HepG2 (cell line): Measurements from ENCODE around the gene THSD4. TPM values are rescaled to one million over a fixed set of nuclear protein-coding genes. Genes with fewer than 3 reads are reported as not detected.

Source experiments
- ATAC-seq: fragments of 200-7000 bp; cut with Tn5 transposase; 3 replicates; pipeline ENCODE4 v1.9.1; 2020; ENCODE audit warnings: mild to moderate bottlenecking, moderate library complexity
- BruUV-seq: library from RNA; stranded (reverse); fragments of 400-500 nt; replicated peaks from 2 replicates; lab custom pipeline; 2021; lab: Mats Ljungman, UMichigan
- CTCF ChIA-PET: fragments of 300-600 bp; formaldehyde crosslinking; extraction: SDS; loops from one replicate; lab custom pipeline; 2021; ENCODE audit warnings: low total read pairs, inconsistent platforms, low intra/inter-chr PET ratio; lab: Yijun Ruan, JAX
- POLR2A ChIA-PET: fragments of 350-600 bp; sonication (Branson Sonifier 250); formaldehyde crosslinking; loops from one replicate; lab custom pipeline; 2020; ENCODE audit warnings: antibody characterized with exemption, inconsistent platforms; lab: Yijun Ruan, JAX
- DNase-seq: peaks from one replicate; pipeline ENCODE4 v3.0.0-alpha.2; 2015; ENCODE audit warnings: low spot score
- FAIRE-seq: peaks from 3 replicates; lab custom pipeline; 2011; peaks lifted over from hg19 to GRCh38; lab: Jason Lieb, UNC
- H2AFZ ChIP-seq: one replicate; pipeline ENCODE4 v1.6.1; 2011; ENCODE audit warnings: low read length, inconsistent platforms
- H3K27ac ChIP-seq: fragments of 300-600 bp; 3 replicates; pipeline ENCODE4 v1.8.0; 2011; ENCODE audit warnings: mixed run types, mild to moderate bottlenecking, mixed read lengths, low read length, inconsistent platforms; ENCODE audit not compliant: insufficient read depth; ENCODE audit errors: extremely low read length
- H3K27me3 ChIP-seq, 2 experiments: fragments of 200-600 bp in 1 of 2; 2 replicates in 1 of 2; 3 replicates in 1 of 2; pipeline versions ENCODE4 v1.6.0 to v1.8.0; 2011; ENCODE audit warnings: low read length in 2 of 2, mild to moderate bottlenecking in 2 of 2, moderate library complexity in 2 of 2, inconsistent platforms in 1 of 2; ENCODE audit not compliant: insufficient read depth in 2 of 2, control insufficient read depth in 1 of 2
- H3K36me3 ChIP-seq, 2 experiments: fragments of 200-600 bp in 1 of 2; replicated peaks in 1 of 2; 2 replicates in 1 of 2; 3 replicates in 1 of 2; pipeline versions ENCODE4 v1.5.1 to v1.8.0; 2011; ENCODE audit warnings: low read length in 2 of 2, inconsistent platforms in 1 of 2; ENCODE audit not compliant: insufficient read depth in 2 of 2, control insufficient read depth in 1 of 2
- H3K4me1 ChIP-seq: 2 replicates; pipeline ENCODE4 v1.5.1; 2012; ENCODE audit warnings: low read length, inconsistent platforms; ENCODE audit not compliant: insufficient read depth
- H3K4me2 ChIP-seq: 2 replicates; pipeline ENCODE4 v1.6.0; 2011; ENCODE audit warnings: low read depth, low read length, inconsistent platforms
- H3K4me3 ChIP-seq, 3 experiments: fragments of 200-600 bp in 1 of 3; sonication (generic), shearing (Covaris generic) in 1 of 3; replicated peaks in 1 of 3; 2 replicates each; pipeline ENCODE4 v1.5.1; 2011 to 2016; ENCODE audit warnings: low read length in 3 of 3, inconsistent platforms in 2 of 3, low read depth in 2 of 3, mild to moderate bottlenecking in 2 of 3, control low read depth in 1 of 3, mixed read lengths in 1 of 3; ENCODE audit not compliant: insufficient read depth in 1 of 3
- H3K79me2 ChIP-seq: one replicate; pipeline ENCODE4 v1.6.1; 2011; ENCODE audit warnings: low read length, inconsistent platforms; ENCODE audit not compliant: insufficient read depth
- H3K9ac ChIP-seq: 2 replicates; pipeline ENCODE4 v1.6.0; 2011; ENCODE audit warnings: mild to moderate bottlenecking, low read depth, low read length, inconsistent platforms; ENCODE audit not compliant: insufficient read depth
- H3K9me3 ChIP-seq: 2 replicates; pipeline ENCODE4 v1.5.1; 2012; ENCODE audit warnings: mild to moderate bottlenecking, low read length
- H4K20me1 ChIP-seq: 2 replicates; pipeline ENCODE4 v1.6.0; 2011; ENCODE audit warnings: inconsistent platforms, mild to moderate bottlenecking, low read length, moderate library complexity; ENCODE audit not compliant: insufficient read depth
- AKAP8 ChIP-seq: sonication (generic); formaldehyde crosslinking; IDR thresholded peaks from 2 replicates; pipeline ENCODE4 v1.5.1; 2020; ENCODE audit warnings: mild to moderate bottlenecking, missing genetic modification reagents
- CENPT ChIP-seq: sonication (generic); formaldehyde crosslinking; IDR thresholded peaks from 2 replicates; pipeline ENCODE4 v1.8.0; 2022; ENCODE audit warnings: low read depth, mild to moderate bottlenecking, moderate library complexity, missing genetic modification reagents
- MTF2 ChIP-seq: sonication (generic); formaldehyde crosslinking; IDR thresholded peaks from 2 replicates; pipeline ENCODE4 v1.5.0; 2020; ENCODE audit warnings: missing genetic modification reagents, borderline replicate concordance
- NFIB ChIP-seq: sonication (generic); formaldehyde crosslinking; IDR thresholded peaks from 2 replicates; pipeline ENCODE4 v1.9.0; 2021; ENCODE audit warnings: missing genetic modification reagents, mild to moderate bottlenecking, borderline replicate concordance
- RFXAP ChIP-seq: sonication (generic); formaldehyde crosslinking; IDR thresholded peaks from 2 replicates; pipeline ENCODE4 v1.4.0; 2020; ENCODE audit warnings: missing genetic modification reagents, borderline replicate concordance
- SIX1 ChIP-seq: sonication (generic); formaldehyde crosslinking; IDR thresholded peaks from 2 replicates; pipeline ENCODE4 v1.4.0; 2020; ENCODE audit warnings: missing genetic modification reagents, borderline replicate concordance
- ZFAT ChIP-seq: sonication (generic); formaldehyde crosslinking; conservative IDR thresholded peaks from 2 replicates; pipeline ENCODE4 v1.8.1; 2023; ENCODE audit warnings: missing genetic modification reagents, inconsistent platforms
- ZNF253 ChIP-seq: sonication (generic); formaldehyde crosslinking; IDR thresholded peaks from 2 replicates; pipeline ENCODE4 v1.8.0; 2022; ENCODE audit warnings: mild to moderate bottlenecking, missing genetic modification reagents, borderline replicate concordance
- ZNF501 ChIP-seq: sonication (generic); formaldehyde crosslinking; IDR thresholded peaks from 2 replicates; pipeline ENCODE4 v1.5.1; 2020; ENCODE audit warnings: mild to moderate bottlenecking, moderate library complexity, missing genetic modification reagents
- ZNF644 ChIP-seq: IDR thresholded peaks from 2 replicates; pipeline ENCODE4 v1.6.1; 2016; ENCODE audit warnings: low read depth
- ZSCAN30 ChIP-seq: sonication (generic); formaldehyde crosslinking; IDR thresholded peaks from 2 replicates; pipeline ENCODE4 v1.5.0; 2020; ENCODE audit warnings: mild to moderate bottlenecking, missing genetic modification reagents
- WGBS: methylation state at CpG from one replicate; pipeline ENCODE4 v1.1.6; 2017; ENCODE audit warnings: low lambda C conversion rate; 5-methylcytosine and 5-hydroxymethylcytosine counted together
- in situ Hi-C: cut with HindIII; loops from 2 replicates; pipeline ENCODE4 v1.10.0; 2017; ENCODE audit warnings: low pct_unique_long_range_greater_than_20kb; ENCODE audit not compliant: extremely low pct_ligation_motif_present
- intact Hi-C: fragments of 100-400 bp; cut with micrococcal nuclease; formaldehyde crosslinking; loops from one replicate; pipeline ENCODE4 v1.10.0; 2022; ENCODE audit not compliant: unreplicated experiment
- polyA plus RNA-seq, 8 experiments: library from polyadenylated mRNA; depleted of rRNA in 3 of 8; stranded (reverse) in 7 of 8; unstranded in 1 of 8; fragments of >200 nt; fragmentation: Illumina TruSeq in 4 of 8; extraction: Trizol in 4 of 8; gene quantifications; 2 replicates each; pipeline versions ENCODE4 v1.2.1 to v1.2.3, GENCODE V29; 2011 to 2016; ENCODE audit warnings: low read depth in 4 of 8, missing spikeins in 1 of 8, mixed read lengths in 1 of 8; ENCODE audit not compliant: insufficient read depth in 1 of 8
- total RNA-seq, 5 experiments: library from RNA; depleted of rRNA; stranded (reverse); fragments of >200 nt; fragmentation: Illumina TruSeq; extraction: Trizol; gene quantifications; 2 replicates each; pipeline ENCODE4 v1.2.3, GENCODE V29; 2016; ENCODE audit warnings: low read depth in 1 of 5
- TF ChIP-seq, protein P1 (sequence below): sonication (generic); formaldehyde crosslinking; IDR thresholded peaks from 2 replicates; pipeline ENCODE4 v1.5.0; 2020; ENCODE audit warnings: mild to moderate bottlenecking, missing genetic modification reagents, borderline replicate concordance
- TF ChIP-seq, protein P2 (sequence below): sonication (generic); formaldehyde crosslinking; IDR thresholded peaks from 2 replicates; pipeline ENCODE4 v1.8.0; 2022; ENCODE audit warnings: mild to moderate bottlenecking, missing genetic modification reagents
- TF ChIP-seq, protein P3 (sequence below): sonication (generic); formaldehyde crosslinking; IDR thresholded peaks from 2 replicates; pipeline ENCODE4 v1.4.0; 2020; ENCODE audit warnings: missing genetic modification reagents, borderline replicate concordance
- TF ChIP-seq, protein P4 (sequence below): IDR thresholded peaks from 2 replicates; pipeline ENCODE4 v1.6.1; 2016; ENCODE audit warnings: mild to moderate bottlenecking, missing biosample characterization, missing genetic modification reagents

THSD4 gene
- total and polyA plus RNA-seq, 2 of the 13 experiments (the other 11 are each of a cell fraction or from before 2014, with no cell fraction given): 0.07 to 0.21 TPM

DNA sequence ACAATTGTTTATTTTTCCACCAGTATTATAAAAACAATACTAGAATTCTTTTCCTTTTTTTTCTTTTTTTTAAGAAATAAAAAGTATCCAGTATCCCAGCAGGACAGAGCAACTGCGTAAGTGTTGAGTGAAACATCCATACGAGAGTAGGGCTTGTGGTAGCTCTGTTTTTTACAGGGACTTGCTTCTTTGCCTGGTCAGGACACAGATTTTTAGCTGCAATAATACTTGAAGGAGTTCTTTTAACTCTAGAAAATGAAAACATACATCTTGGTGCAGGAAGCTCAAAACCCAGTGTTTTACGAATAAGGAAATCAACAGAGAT is 397.4 kb downstream of the THSD4 start:
- no peak overlapping the region for H3K4me2 ChIP-seq
- peaks cover 0 to 41% of the 10 kb centered on the region in 2 experiments; a peak in 3 of 5 replicates for H3K27me3 ChIP-seq
- no peaks in the 10 kb centered on the region for H3K36me3 ChIP-seq
- DNase-seq (no peak), ATAC-seq (peak; percentile 66), FAIRE-seq (no peak)
- 43% methylated on average over 3 of the region's 3 CpGs for WGBS
- in situ Hi-C loops (no loop called here), intact Hi-C loops (no loop called here)
- no peak overlapping the region for H2AFZ ChIP-seq
- no peaks in the 10 kb centered on the region for H3K79me2 ChIP-seq
- H3K4me3 ChIP-seq: no peak overlapping the region
- no peaks in the 10 kb centered on the region; the same call in 1 of the 2 replicates for H4K20me1 ChIP-seq
- POLR2A ChIA-PET: interaction anchor here (1.0 kb wide), 1 partner anchor 148 kb away, joined by 4 read pairs; no protein-coding TSS in a partner anchor
- peaks cover 19% of the 10 kb centered on the region for H3K4me1 ChIP-seq
- no peaks in the 10 kb centered on the region for H3K9me3 ChIP-seq
- CTCF ChIA-PET: no interaction called here
- H3K27ac ChIP-seq: no peak overlapping the region
- no peak overlapping the region for H3K9ac ChIP-seq
- no TSS peak for BruUV-seq
- TF ChIP-seq, protein P1, sequence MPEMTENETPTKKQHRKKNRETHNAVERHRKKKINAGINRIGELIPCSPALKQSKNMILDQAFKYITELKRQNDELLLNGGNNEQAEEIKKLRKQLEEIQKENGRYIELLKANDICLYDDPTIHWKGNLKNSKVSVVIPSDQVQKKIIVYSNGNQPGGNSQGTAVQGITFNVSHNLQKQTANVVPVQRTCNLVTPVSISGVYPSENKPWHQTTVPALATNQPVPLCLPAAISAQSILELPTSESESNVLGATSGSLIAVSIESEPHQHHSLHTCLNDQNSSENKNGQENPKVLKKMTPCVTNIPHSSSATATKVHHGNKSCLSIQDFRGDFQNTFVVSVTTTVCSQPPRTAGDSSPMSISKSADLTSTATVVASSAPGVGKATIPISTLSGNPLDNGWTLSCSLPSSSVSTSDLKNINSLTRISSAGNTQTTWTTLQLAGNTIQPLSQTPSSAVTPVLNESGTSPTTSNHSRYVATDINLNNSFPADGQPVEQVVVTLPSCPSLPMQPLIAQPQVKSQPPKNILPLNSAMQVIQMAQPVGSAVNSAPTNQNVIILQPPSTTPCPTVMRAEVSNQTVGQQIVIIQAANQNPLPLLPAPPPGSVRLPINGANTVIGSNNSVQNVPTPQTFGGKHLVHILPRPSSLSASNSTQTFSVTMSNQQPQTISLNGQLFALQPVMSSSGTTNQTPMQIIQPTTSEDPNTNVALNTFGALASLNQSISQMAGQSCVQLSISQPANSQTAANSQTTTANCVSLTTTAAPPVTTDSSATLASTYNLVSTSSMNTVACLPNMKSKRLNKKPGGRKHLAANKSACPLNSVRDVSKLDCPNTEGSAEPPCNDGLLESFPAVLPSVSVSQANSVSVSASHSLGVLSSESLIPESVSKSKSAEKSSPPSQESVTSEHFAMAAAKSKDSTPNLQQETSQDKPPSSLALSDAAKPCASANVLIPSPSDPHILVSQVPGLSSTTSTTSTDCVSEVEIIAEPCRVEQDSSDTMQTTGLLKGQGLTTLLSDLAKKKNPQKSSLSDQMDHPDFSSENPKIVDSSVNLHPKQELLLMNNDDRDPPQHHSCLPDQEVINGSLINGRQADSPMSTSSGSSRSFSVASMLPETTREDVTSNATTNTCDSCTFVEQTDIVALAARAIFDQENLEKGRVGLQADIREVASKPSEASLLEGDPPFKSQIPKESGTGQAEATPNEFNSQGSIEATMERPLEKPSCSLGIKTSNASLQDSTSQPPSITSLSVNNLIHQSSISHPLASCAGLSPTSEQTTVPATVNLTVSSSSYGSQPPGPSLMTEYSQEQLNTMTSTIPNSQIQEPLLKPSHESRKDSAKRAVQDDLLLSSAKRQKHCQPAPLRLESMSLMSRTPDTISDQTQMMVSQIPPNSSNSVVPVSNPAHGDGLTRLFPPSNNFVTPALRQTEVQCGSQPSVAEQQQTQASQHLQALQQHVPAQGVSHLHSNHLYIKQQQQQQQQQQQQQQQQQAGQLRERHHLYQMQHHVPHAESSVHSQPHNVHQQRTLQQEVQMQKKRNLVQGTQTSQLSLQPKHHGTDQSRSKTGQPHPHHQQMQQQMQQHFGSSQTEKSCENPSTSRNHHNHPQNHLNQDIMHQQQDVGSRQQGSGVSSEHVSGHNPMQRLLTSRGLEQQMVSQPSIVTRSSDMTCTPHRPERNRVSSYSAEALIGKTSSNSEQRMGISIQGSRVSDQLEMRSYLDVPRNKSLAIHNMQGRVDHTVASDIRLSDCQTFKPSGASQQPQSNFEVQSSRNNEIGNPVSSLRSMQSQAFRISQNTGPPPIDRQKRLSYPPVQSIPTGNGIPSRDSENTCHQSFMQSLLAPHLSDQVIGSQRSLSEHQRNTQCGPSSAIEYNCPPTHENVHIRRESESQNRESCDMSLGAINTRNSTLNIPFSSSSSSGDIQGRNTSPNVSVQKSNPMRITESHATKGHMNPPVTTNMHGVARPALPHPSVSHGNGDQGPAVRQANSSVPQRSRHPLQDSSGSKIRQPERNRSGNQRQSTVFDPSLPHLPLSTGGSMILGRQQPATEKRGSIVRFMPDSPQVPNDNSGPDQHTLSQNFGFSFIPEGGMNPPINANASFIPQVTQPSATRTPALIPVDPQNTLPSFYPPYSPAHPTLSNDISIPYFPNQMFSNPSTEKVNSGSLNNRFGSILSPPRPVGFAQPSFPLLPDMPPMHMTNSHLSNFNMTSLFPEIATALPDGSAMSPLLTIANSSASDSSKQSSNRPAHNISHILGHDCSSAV (CRISPR knock-in tag): no peak
- no peak for TF ChIP-seq ZNF644 (CRISPR knock-in tag)
- no peak for TF ChIP-seq ZNF253
- TF ChIP-seq SIX1 (CRISPR knock-in tag): no peak
- TF ChIP-seq ZFAT: no peak
- TF ChIP-seq, protein P2, sequence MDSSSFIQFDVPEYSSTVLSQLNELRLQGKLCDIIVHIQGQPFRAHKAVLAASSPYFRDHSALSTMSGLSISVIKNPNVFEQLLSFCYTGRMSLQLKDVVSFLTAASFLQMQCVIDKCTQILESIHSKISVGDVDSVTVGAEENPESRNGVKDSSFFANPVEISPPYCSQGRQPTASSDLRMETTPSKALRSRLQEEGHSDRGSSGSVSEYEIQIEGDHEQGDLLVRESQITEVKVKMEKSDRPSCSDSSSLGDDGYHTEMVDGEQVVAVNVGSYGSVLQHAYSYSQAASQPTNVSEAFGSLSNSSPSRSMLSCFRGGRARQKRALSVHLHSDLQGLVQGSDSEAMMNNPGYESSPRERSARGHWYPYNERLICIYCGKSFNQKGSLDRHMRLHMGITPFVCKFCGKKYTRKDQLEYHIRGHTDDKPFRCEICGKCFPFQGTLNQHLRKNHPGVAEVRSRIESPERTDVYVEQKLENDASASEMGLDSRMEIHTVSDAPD: no peak
- TF ChIP-seq CENPT (CRISPR knock-in tag): no peak
- TF ChIP-seq, protein P3, sequence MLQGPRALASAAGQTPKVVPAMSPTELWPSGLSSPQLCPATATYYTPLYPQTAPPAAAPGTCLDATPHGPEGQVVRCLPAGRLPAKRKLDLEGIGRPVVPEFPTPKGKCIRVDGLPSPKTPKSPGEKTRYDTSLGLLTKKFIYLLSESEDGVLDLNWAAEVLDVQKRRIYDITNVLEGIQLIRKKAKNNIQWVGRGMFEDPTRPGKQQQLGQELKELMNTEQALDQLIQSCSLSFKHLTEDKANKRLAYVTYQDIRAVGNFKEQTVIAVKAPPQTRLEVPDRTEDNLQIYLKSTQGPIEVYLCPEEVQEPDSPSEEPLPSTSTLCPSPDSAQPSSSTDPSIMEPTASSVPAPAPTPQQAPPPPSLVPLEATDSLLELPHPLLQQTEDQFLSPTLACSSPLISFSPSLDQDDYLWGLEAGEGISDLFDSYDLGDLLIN (CRISPR knock-in tag): no peak
- TF ChIP-seq, protein P4, sequence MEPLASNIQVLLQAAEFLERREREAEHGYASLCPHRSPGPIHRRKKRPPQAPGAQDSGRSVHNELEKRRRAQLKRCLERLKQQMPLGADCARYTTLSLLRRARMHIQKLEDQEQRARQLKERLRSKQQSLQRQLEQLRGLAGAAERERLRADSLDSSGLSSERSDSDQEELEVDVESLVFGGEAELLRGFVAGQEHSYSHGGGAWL: no peak
- TF ChIP-seq NFIB (CRISPR knock-in tag): no peak
- TF ChIP-seq ZSCAN30 (CRISPR knock-in tag): no peak
- no peak for TF ChIP-seq ZNF501 (CRISPR knock-in tag)
- no peak for TF ChIP-seq MTF2 (CRISPR knock-in tag)
- TF ChIP-seq AKAP8: no peak
- TF ChIP-seq RFXAP: no peak
